Lung (tissue), 12 donors: ENCODE measurements around the gene ASMTL. TPM values are rescaled to one million over a fixed set of nuclear protein-coding genes. Genes with fewer than 3 reads are reported as not detected.

ENCODE experiments used
- ATAC-seq: fragments of 200-7000 bp; cut with Tn5 transposase; one replicate; pipeline ENCODE4 v1.9.1; 2020; ENCODE audit warnings: moderate number of reproducible peaks; ENCODE audit not compliant: insufficient read depth, low FRiP score
- DNase-seq, 3 donors: peaks; one replicate each; pipeline ENCODE4 v3.0.0-alpha.2; 2013 to 2017
- H3K27ac ChIP-seq, 2 donors: one replicate each; pipeline ENCODE4 v1.5.1; 2013; ENCODE audit warnings: mild to moderate bottlenecking in 2 of 2, moderate library complexity in 2 of 2, control low read depth in 1 of 2, inconsistent platforms in 1 of 2, low read depth in 1 of 2, low read length in 1 of 2
- H3K27me3 ChIP-seq, 3 donors: one replicate each; pipeline ENCODE4 v1.5.1; 2013; ENCODE audit warnings: low read length in 2 of 3; ENCODE audit not compliant: control insufficient read depth in 3 of 3, insufficient read depth in 3 of 3
- H3K36me3 ChIP-seq, 4 donors: one replicate each; pipeline ENCODE4 v1.5.1; 2013; ENCODE audit warnings: low read length in 4 of 4, mild to moderate bottlenecking in 1 of 4, moderate library complexity in 1 of 4; ENCODE audit not compliant: control insufficient read depth in 4 of 4, insufficient read depth in 4 of 4
- H3K4me1 ChIP-seq, 5 donors: one replicate each; pipeline ENCODE4 v1.5.1; 2013; ENCODE audit warnings: low read length in 5 of 5, mild to moderate bottlenecking in 2 of 5, moderate library complexity in 1 of 5; ENCODE audit not compliant: control insufficient read depth in 5 of 5, insufficient read depth in 5 of 5
- H3K4me3 ChIP-seq: one replicate; pipeline ENCODE4 v1.5.1; 2013; ENCODE audit warnings: mild to moderate bottlenecking, control low read depth, moderate library complexity
- H3K9ac ChIP-seq, 2 donors: one replicate each; pipeline ENCODE4 v1.5.1; 2013; ENCODE audit warnings: low read length in 2 of 2, control low read depth in 1 of 2; ENCODE audit not compliant: insufficient read depth in 1 of 2
- H3K9me3 ChIP-seq, 4 donors: one replicate each; pipeline ENCODE4 v1.5.1; 2013; ENCODE audit warnings: low read length in 3 of 4, mild to moderate bottlenecking in 1 of 4, moderate library complexity in 1 of 4; ENCODE audit not compliant: control insufficient read depth in 4 of 4, insufficient read depth in 3 of 4
- CTCF ChIP-seq: IDR thresholded peaks from 2 replicates; pipeline ENCODE4 v1.5.1; 2012; ENCODE audit warnings: mild to moderate bottlenecking; ENCODE audit errors: control extremely low read depth, extremely low read depth
- WGBS, 2 donors: extraction: QIAGEN DNeasy Blood & Tissue Kit; methylation state at CpG; one replicate each; pipeline ENCODE4 v1.1.7; 2013; 5-methylcytosine and 5-hydroxymethylcytosine counted together
- polyA plus RNA-seq, 2 donors: library from polyadenylated mRNA; stranded (reverse); fragments of 200-250 nt; gene quantifications; one replicate each; pipeline ENCODE4 v1.2.1, GENCODE V29; 2013
- total RNA-seq, 2 donors: library from RNA; depleted of rRNA in 1 of 2; stranded (reverse); fragments of >200 nt in 1 of 2; gene quantifications; one replicate each; pipeline ENCODE4 v1.2.1, GENCODE V29; 2014 to 2021
- donor health status: control.
- donor health status: control.
- donor health status: Bipolar disorder and iron deficiency.
- donor health status: healthy.
- donor health status: DM: yes; HTN: yes; CAD: no.

ASMTL gene
- total and polyA plus RNA-seq, 4 donors: 12.3 to 29.4 (median 21.8) TPM

- WGBS, 2 donors: 81 to 83% methylated on average over 12 of the region's 12 CpGs
- TF ChIP-seq CTCF: no peak
- no peak for DNase-seq
Measured at GRCh38 chrX:1496076-1496475, 43.4 kb upstream of the ASMTL start.

GRCh38 chrX:1493877-1494510, 41.3 kb upstream of the ASMTL start:
- Histone ChIP-seq H3K9me3 (no peaks in the 10 kb centered on the region), H3K9ac (no peak overlapping the region), H3K27ac (peak overlapping the region in 1 of 2 donors; percentile 5), H3K27me3 (no peaks in the 10 kb centered on the region), H3K4me3 (no peak overlapping the region), H3K4me1 (no peaks in the 10 kb centered on the region), H3K36me3 (no peaks in the 10 kb centered on the region)
- DNase-seq (no peak), ATAC-seq (peak; percentile 27)
- WGBS, 2 donors: 18 to 36% methylated on average over 15 of the region's 15 CpGs
- TF ChIP-seq CTCF: no peak

More at GRCh38 chrX:1496076-1496475, 43.4 kb upstream of the ASMTL start:
- H3K4me3 ChIP-seq: no peak overlapping the region
- peaks cover 0 to 2% (median 0%) of the 10 kb centered on the region in 5 donors for H3K4me1 ChIP-seq
- H3K27me3 ChIP-seq: no peaks in the 10 kb centered on the region
- no peak overlapping the region for H3K9ac ChIP-seq
- no peaks in the 10 kb centered on the region for H3K36me3 ChIP-seq
- no peaks in the 10 kb centered on the region for H3K9me3 ChIP-seq
- H3K27ac ChIP-seq: no peak overlapping the region
- ATAC-seq: no peak

- H3K9me3 ChIP-seq: no peaks in the 10 kb centered on the region
- H3K4me1 ChIP-seq: no peaks in the 10 kb centered on the region
- H3K36me3 ChIP-seq: no peaks in the 10 kb centered on the region
- H3K27me3 ChIP-seq: no peaks in the 10 kb centered on the region
- no peak for DNase-seq
- 39 to 46% methylated on average over 16 of the region's 16 CpGs for WGBS, 2 donors
- TF ChIP-seq CTCF: no peak
- no peak overlapping the region for H3K4me3 ChIP-seq
- no peak for ATAC-seq
- H3K27ac ChIP-seq: peak overlapping the region in 1 of 2 donors; percentile 5
- H3K9ac ChIP-seq: no peak overlapping the region
Measured at GRCh38 chrX:1493412-1493811, 40.7 kb upstream of the ASMTL start.
